Colonic mucosa (tissue), 4 donors: ENCODE measurements around the gene COL16A1. TPM values are rescaled to one million over a fixed set of nuclear protein-coding genes. Genes with fewer than 3 reads are reported as not detected.
A peak's percentile ranks its signal among the peaks of the same experiment; 100 is the strongest.

ENCODE experiments used
- DNase-seq: peaks from one replicate; pipeline ENCODE4 v3.0.0-alpha.2; 2020
- H3K27ac ChIP-seq: fragments of 200-600 bp; one replicate; pipeline ENCODE4 v1.8.0; 2021
- H3K27me3 ChIP-seq: fragments of 200-600 bp; one replicate; pipeline ENCODE4 v1.8.0; 2021
- H3K36me3 ChIP-seq: fragments of 200-600 bp; one replicate; pipeline ENCODE4 v1.8.0; 2021
- H3K4me1 ChIP-seq: fragments of 200-600 bp; one replicate; pipeline ENCODE4 v1.8.0; 2021; ENCODE audit warnings: mild to moderate bottlenecking
- H3K4me3 ChIP-seq: fragments of 200-600 bp; one replicate; pipeline ENCODE4 v1.8.0; 2021
- H3K9ac ChIP-seq, 2 donors: one replicate each; pipeline ENCODE4 v1.7.0; 2013; ENCODE audit warnings: control low read depth in 2 of 2, low read depth in 2 of 2, low read length in 2 of 2
- H3K9me3 ChIP-seq: fragments of 200-600 bp; one replicate; pipeline ENCODE4 v1.8.0; 2021
- CTCF ChIP-seq: fragments of 200-600 bp; IDR thresholded peaks from one replicate; pipeline ENCODE4 v1.8.0; 2022; ENCODE audit warnings: antibody characterized with exemption, mild to moderate bottlenecking
- intact Hi-C: fragments of 100-400 bp; cut with DNase I; formaldehyde crosslinking; loops from one replicate; pipeline ENCODE4 v1.14.1; 2022
- total RNA-seq, 2 donors: library from RNA; stranded (reverse); fragmentation: NEBNext Ultra II Directional in 1 of 2; extraction: Animal tissue kit (Norgen Biotek cat#: 25700) in 1 of 2; gene quantifications; one replicate each; pipeline ENCODE4 v1.2.1, GENCODE V29; 2021
- donor health status: healthy.
- donor health status: DM: no; HTN: no; CAD: no.
- donor health status: DM: no; HTN: no; CAD: no.

The COL16A1 gene
- total RNA-seq, 2 donors from 2014 or later: 9.0 to 15.4 TPM

DNA sequence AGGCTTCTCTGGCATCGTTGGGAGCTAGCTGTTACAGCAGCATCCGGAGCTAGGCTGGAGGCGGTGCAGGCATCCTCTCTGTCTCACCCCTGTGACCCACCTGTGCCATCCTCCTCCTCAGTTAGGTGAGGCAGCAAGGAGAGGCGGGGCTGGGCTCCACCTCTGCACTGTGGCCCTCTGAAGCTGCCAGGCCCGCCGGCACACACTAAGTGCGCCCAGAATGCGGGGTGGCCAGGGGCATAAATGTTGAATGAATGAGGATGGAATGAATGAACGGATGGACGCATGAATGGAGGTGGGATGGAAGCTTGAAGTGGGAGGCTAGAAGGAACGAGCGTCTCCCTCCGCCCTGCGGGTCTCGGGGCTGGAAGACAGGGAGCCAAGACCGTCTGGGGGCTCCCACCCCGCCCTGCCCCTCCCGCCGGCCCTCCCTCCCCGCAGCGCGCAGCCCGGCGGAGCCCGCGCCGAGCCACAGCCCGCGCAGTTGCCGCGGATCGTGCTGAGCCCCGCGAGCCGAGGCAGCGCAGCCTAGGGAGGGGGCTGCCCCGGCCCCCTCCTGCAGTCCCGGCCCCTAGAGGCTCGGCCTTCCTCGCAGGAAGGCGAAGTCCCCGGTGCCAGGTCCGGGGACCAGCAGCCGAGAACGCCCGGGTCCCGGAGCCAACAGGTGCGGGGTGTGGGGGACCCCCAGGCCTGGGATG, 86.5 kb downstream of the COL16A1 start, which contains the start of gene HCRTR1:
Gene HCRTR1, plus strand, starts transcription at position 472 of the 698 bp plus-strand sequence. CDS start 1,504 bp downstream, outside the sequence.
- no peak within 1 kb of the TSS for H3K27ac ChIP-seq
- H3K9me3 ChIP-seq: no peaks in the 10 kb centered on the region
- peaks cover 7% of the 10 kb centered on the region for H3K4me1 ChIP-seq
- no peak for TF ChIP-seq CTCF
- no peaks in the 10 kb centered on the region for H3K36me3 ChIP-seq
- H3K27me3 ChIP-seq: peaks cover 9% of the 10 kb centered on the region
- peak within 1 kb of the TSS in 1 of 2 donors; percentile 37 for H3K9ac ChIP-seq
- DNase-seq: no peak
- H3K4me3 ChIP-seq: peak within 1 kb of the TSS; percentile 45
- intact Hi-C loops: no loop called here

GRCh38 chr1:31615939-31616338, 87.9 kb downstream of the COL16A1 start:
- Histone ChIP-seq H3K4me3 (no peak overlapping the region), H3K36me3 (no peaks in the 10 kb centered on the region), H3K4me1 (peaks cover 7% of the 10 kb centered on the region), H3K27ac (no peak overlapping the region), H3K9ac (no peak overlapping the region), H3K9me3 (no peaks in the 10 kb centered on the region), H3K27me3 (peaks cover 9% of the 10 kb centered on the region)
- no peak for TF ChIP-seq CTCF
- no peak for DNase-seq
- intact Hi-C loops: no loop called here

DNA sequence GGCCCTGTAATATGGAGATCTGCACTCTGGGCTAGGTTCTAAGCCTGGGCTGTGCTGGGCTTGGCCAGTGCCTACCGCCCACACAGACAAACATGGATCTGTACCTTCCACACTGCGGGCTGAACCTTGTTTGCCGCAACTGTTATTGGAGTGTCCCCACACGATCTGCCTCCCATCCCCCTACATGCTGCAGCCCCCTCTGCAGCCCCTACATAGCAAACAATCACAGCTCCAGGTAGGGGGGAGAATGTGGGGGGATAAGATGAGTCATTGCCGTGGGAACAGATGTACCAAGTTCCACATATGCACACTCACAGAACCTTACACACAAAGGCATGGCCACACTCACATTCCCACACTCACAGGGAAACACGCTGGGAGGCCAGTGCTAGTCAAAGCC, 88.4 kb downstream of the COL16A1 start:
- Histone ChIP-seq H3K9ac (no peak overlapping the region), H3K4me1 (peaks cover 7% of the 10 kb centered on the region), H3K9me3 (no peaks in the 10 kb centered on the region), H3K27ac (no peak overlapping the region), H3K36me3 (no peaks in the 10 kb centered on the region), H3K4me3 (no peak overlapping the region), H3K27me3 (peaks cover 9% of the 10 kb centered on the region)
- no peak for DNase-seq
- no peak for TF ChIP-seq CTCF
- intact Hi-C loops: no loop called here

GRCh38 chr1:31614414-31615005, 89.3 kb downstream of the COL16A1 start:
- Histone ChIP-seq H3K9ac (no peak overlapping the region), H3K27ac (no peak overlapping the region), H3K27me3 (peaks cover 9% of the 10 kb centered on the region), H3K4me3 (no peak overlapping the region), H3K9me3 (no peaks in the 10 kb centered on the region), H3K4me1 (peaks cover 7% of the 10 kb centered on the region), H3K36me3 (no peaks in the 10 kb centered on the region)
- DNase-seq: no peak
- TF ChIP-seq CTCF: no peak
- intact Hi-C loops: no loop called here

GRCh38 chr1:31609514-31610118, 94.2 kb downstream of the COL16A1 start:
- intact Hi-C loops: no loop called here
- no peak for DNase-seq
- H3K27me3 ChIP-seq: no peaks in the 10 kb centered on the region
- H3K4me3 ChIP-seq: no peak overlapping the region
- H3K4me1 ChIP-seq: no peaks in the 10 kb centered on the region
- H3K36me3 ChIP-seq: no peaks in the 10 kb centered on the region
- no peak overlapping the region for H3K27ac ChIP-seq
- no peaks in the 10 kb centered on the region for H3K9me3 ChIP-seq
- no peak overlapping the region for H3K9ac ChIP-seq
- no peak for TF ChIP-seq CTCF
